GM10248 (cell line): ENCODE data around the gene WDR5.

Experiments used
- CTCF ChIA-PET: fragments of 300-600 bp; sonication (Branson Sonifier 250); formaldehyde crosslinking; extraction: SDS; loops from one replicate; lab custom pipeline; 2021; ENCODE audit warnings: antibody characterized with exemption; lab: Yijun Ruan, JAX
- POLR2A ChIA-PET: fragments of 350-650 bp; sonication (Branson Sonifier 250); formaldehyde crosslinking; extraction: SDS; loops from one replicate; lab custom pipeline; 2020; ENCODE audit warnings: antibody characterized with exemption; lab: Yijun Ruan, JAX
- DNase-seq: peaks from one replicate; pipeline ENCODE4 v3.0.0; 2012; ENCODE audit errors: extremely low spot score
- CTCF ChIP-seq: IDR thresholded peaks from 2 replicates; pipeline ENCODE4 v1.5.1; 2012; ENCODE audit warnings: mild to moderate bottlenecking, low read depth; ENCODE audit errors: extremely low read depth, missing control alignments, control extremely low read depth

The WDR5 gene

GRCh38 chr9:134162212-134162775 is 26.4 kb downstream of the WDR5 start:
- no peak for TF ChIP-seq CTCF
- ChIA-PET POLR2A (no interaction called here), CTCF (interaction anchor here (0.9 to 2.6 kb wide), 6 partner anchors 13 to 287 kb away, joined by 3 to 7 read pairs (median 4); partner anchors contain the start of gene BRD3OS)
- DNase-seq, result no peak

GRCh38 chr9:134162926-134163370 is 27.1 kb downstream of the WDR5 start:
- POLR2A ChIA-PET, result no interaction called here
- CTCF ChIA-PET, result interaction anchor here (0.9 to 2.6 kb wide), 7 partner anchors 12 to 293 kb away, joined by 3 to 7 read pairs (median 4); no protein-coding TSS in a partner anchor
- no peak for TF ChIP-seq CTCF
- no peak for DNase-seq

GRCh38 chr9:134163371-134164196 is 27.7 kb downstream of the WDR5 start:
- CTCF ChIA-PET, result interaction anchor here (0.9 to 2.6 kb wide), 8 partner anchors 11 to 292 kb away, joined by 3 to 7 read pairs (median 4); no protein-coding TSS in a partner anchor
- DNase-seq, result peak; percentile 52
- POLR2A ChIA-PET, result interaction anchor here (1.2 kb wide), 1 partner anchor 228 kb away, joined by 4 read pairs; no protein-coding TSS in a partner anchor
- TF ChIP-seq CTCF, result peak; percentile 3

GRCh38 chr9:134164879-134165278 is 29.0 kb downstream of the WDR5 start:
- ChIA-PET POLR2A (interaction anchor here (0.6 to 1.2 kb wide), 2 partner anchors 138 to 227 kb away, joined by 3 to 4 read pairs; no protein-coding TSS in a partner anchor), CTCF (interaction anchor here (0.8 to 1.5 kb wide), 4 partner anchors 11 to 291 kb away, joined by 3 to 5 read pairs (median 4); no protein-coding TSS in a partner anchor)
- TF ChIP-seq CTCF, result no peak
- no peak for DNase-seq

- CTCF ChIA-PET, result interaction anchor here (1.0 to 1.5 kb wide), 2 partner anchors 10 to 284 kb away, joined by 4 to 5 read pairs; no protein-coding TSS in a partner anchor
- DNase-seq, result no peak
- TF ChIP-seq CTCF, result no peak
- POLR2A ChIA-PET, result no interaction called here
These were observed 29.8 kb downstream of the WDR5 start for GRCh38 chr9:134165357-134166315.
